GM23248 (cell line): ENCODE data around the gene KIFC3.

Source experiments
- EZH2 ChIP-seq: fragments of 200-600 bp; sonication (generic); IDR thresholded peaks from 2 replicates; pipeline ENCODE4 v1.6.1; 2018; ENCODE audit warnings: antibody characterized with exemption, mild to moderate bottlenecking; ENCODE audit not compliant: insufficient read depth, poor library complexity, severe bottlenecking
- EZH2phosphoT487 ChIP-seq: fragments of 200-600 bp; sonication (generic); IDR thresholded peaks from 2 replicates; pipeline ENCODE4 v1.6.1; 2018; ENCODE audit warnings: antibody characterized with exemption, moderate library complexity, mild to moderate bottlenecking, low read depth; ENCODE audit not compliant: insufficient read depth

DNA sequence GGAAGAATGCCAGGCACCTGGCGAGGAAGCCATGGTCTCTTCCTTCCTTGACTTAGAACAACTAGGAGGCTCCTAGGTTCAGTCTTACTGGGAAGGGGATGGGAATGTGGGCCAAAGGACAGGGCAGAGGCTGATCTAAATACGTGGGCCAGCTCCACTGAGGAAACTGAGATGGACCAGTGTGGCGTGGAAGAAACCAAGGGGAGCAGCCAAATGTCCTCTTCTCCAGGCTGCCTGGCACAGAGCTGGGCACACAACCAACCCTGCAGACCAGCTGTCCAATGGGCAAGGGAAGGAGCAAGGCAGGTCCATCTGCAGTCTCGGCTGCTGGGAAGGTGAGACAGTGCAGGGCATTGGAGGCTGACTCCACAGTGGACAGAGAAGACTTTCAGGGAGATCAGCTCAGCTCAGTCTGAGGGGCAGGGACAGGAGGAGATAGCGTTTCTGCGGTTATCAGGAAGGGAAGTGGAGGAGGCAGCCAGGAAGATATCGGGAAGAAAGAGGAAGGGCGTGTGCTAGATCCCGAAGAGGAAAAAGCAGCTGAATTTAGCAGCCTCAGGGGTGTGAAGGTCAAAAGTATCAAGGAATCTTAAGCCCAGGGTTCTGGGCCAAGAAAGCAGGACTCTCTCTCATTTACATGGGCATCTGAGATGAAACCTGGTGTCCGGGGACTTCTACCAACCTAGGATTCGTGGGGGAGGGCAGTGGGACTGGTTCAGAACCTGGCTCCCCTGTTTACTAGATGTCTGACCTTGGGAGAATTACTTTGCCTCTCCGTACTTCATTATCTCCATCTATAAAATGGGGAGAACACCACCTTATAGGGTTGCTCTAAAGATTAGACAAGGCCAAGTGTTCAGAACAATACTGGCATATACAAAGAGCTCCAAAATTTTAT is 1.8 kb downstream of the KIFC3 start:
- TF ChIP-seq EZH2phosphoT487 (no peak), EZH2 (no peak)
